ELR (cell line): ENCODE data around the gene ANGPTL4.
A peak's percentile ranks its signal among the peaks of the same experiment; 100 is the strongest.
"Not testable (repeated sequence)": the region's sequence is repeated elsewhere in the genome, so short reads cannot be mapped to it uniquely, and the experiment has no call there.

Source experiments
- DNase-seq: peaks from one replicate; pipeline ENCODE4 v3.0.0-alpha.2; 2015; ENCODE audit warnings: low read depth

Gene ANGPTL4

GRCh38 chr19:8389891-8390616 is 26.1 kb downstream of the ANGPTL4 start, which contains the start of gene RAB11B:
TSS of gene RAB11B (plus strand) at chr19:8390360. CDS start at chr19:8390417, 57 bp downstream.
- peak; percentile 100 for DNase-seq

- DNase-seq = peak; percentile 93
These were observed 26.6 kb downstream of the ANGPTL4 start for GRCh38 chr19:8390617-8390981.

GRCh38 chr19:8391198-8392016 is 27.5 kb downstream of the ANGPTL4 start:
- no peak for DNase-seq

GRCh38 chr19:8392017-8392591 is 28.1 kb downstream of the ANGPTL4 start:
- DNase-seq = no peak

GRCh38 chr19:8393192-8393870 is 29.4 kb downstream of the ANGPTL4 start:
- DNase-seq = no peak

GRCh38 chr19:8393871-8394250 is 29.9 kb downstream of the ANGPTL4 start:
- no peak for DNase-seq

GRCh38 chr19:8395621-8396082 is 31.7 kb downstream of the ANGPTL4 start:
- no peak for DNase-seq

GRCh38 chr19:8396185-8396562 is 32.2 kb downstream of the ANGPTL4 start:
- no peak for DNase-seq

GRCh38 chr19:8396563-8397203 is 32.7 kb downstream of the ANGPTL4 start:
- peak; percentile 75 for DNase-seq

GRCh38 chr19:8397271-8397670 is 33.3 kb downstream of the ANGPTL4 start:
- DNase-seq = peak; percentile 40

- no peak for DNase-seq
These were observed 33.9 kb downstream of the ANGPTL4 start for GRCh38 chr19:8397746-8398310.

GRCh38 chr19:8398311-8398771 is 34.4 kb downstream of the ANGPTL4 start:
- DNase-seq = no peak

GRCh38 chr19:8399681-8400188 is 35.8 kb downstream of the ANGPTL4 start:
- no peak for DNase-seq

GRCh38 chr19:8401981-8402411 is 38.0 kb downstream of the ANGPTL4 start:
- no peak for DNase-seq

- DNase-seq = no peak
These were observed 39.3 kb downstream of the ANGPTL4 start for GRCh38 chr19:8403098-8403819.

GRCh38 chr19:8403820-8404109 is 39.8 kb downstream of the ANGPTL4 start:
- no peak for DNase-seq

- DNase-seq = no peak
These were observed 40.6 kb downstream of the ANGPTL4 start for GRCh38 chr19:8404391-8405151.

GRCh38 chr19:8410718-8411117 is 46.8 kb downstream of the ANGPTL4 start:
- not testable (repeated sequence) for DNase-seq

- DNase-seq = peak; percentile 96
These were observed 49.1 kb downstream of the ANGPTL4 start, which contains the start of gene MARCHF2 for GRCh38 chr19:8412783-8413628. TSS of gene MARCHF2 (plus strand) at chr19:8413305. CDS start at chr19:8421841, 8,536 bp downstream.
